GM19452 (cell line): ENCODE results near the gene ARCN1.

Source experiments
- ATAC-seq: cut with Tn5 transposase; IDR thresholded peaks from one replicate; pipeline ENCODE4 v1.9.1; 2021; ENCODE audit not compliant: unreplicated experiment

Gene ARCN1

DNA sequence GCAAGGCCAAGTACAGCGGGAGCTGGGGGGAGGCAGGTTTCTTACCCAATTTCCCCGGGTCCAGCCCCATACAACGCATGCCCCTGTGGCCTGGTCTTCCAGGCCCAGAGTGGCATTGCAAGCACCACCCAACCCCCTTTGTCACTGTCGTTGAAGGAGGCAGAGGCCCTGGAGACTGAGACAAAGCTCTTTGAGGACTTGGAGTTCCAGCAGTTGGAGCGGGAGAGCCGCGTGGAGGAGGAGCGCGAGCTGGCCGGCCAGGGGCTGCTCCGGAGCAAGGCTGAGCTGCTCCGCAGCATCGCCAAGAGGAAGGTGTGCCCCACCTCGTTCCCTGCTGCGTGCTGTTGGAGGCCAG lies 63.0 kb downstream of the ARCN1 start:
- no peak for ATAC-seq

DNA sequence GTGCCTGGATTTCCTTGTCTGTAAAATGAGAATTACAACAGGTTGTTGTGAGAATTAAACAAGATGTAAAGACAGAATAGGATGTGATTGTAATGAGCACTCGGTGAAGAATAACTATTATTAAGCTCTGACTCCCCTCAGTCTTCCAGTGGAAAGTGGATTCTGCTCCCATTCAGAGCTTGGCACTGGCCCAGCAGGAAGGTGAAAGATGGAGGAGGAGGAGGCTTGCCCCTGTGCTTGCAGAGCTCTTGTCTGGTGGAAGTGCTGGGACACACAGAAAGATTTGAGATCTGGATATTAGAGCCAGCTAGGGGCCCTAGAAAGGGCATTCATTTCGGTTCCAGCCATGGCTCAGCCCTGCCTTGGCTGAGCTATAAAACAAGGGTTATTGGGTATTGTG lies 63.4 kb downstream of the ARCN1 start:
- no peak for ATAC-seq

DNA sequence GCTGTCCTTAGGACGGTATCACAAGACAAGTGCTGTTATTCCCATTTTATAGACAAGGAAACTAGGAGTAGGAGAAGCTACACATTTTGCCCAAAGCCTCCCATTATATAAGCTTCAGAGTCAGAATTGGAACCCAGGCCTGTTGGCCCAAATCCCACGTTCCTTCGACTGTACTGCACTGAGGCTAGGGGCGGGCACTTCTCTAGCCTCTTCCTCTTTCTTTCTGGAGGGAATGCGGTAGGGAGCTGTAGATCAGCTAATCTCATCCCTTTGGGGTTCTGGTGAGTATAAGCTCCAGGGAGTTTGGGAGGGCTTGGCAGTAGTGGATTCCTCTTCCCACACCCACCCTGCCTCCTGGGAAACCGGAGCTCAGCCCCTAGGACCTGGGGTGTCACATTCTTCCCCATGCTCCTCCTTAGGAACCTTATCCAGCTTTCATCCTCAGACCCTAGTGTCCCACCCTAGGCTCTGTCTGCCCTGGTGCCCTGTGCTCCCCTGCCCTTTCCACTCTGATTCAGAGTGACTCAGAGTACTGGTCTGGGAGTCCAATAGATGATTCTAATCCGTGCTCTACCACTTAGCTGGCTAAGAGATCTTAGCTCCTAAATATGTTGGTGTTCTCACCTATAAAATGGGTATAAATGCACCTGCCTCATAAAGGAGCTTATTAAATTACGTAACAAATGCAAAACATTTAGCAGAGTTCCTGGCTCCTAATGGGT lies 64.5 kb downstream of the ARCN1 start:
- ATAC-seq, result no peak

DNA sequence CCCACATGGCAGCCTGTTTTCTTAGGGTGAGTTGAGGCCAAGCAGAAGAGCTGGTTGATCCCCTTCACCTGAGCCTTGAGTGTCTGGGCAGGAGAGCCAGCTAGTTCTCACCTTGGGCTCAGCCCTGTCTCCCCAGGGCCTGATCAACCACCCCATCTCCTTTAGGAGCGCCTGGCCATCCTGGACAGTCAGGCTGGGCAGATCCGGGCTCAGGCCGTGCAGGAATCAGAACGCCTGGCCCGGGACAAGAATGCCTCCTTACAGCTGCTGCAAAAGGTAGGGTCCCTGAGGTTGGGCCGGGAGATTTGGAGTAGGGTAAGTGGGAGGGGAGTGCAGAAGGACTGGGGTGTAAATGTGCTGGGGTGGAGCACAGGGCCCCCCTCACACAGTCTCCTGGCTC lies 66.5 kb downstream of the ARCN1 start:
- no peak for ATAC-seq

DNA sequence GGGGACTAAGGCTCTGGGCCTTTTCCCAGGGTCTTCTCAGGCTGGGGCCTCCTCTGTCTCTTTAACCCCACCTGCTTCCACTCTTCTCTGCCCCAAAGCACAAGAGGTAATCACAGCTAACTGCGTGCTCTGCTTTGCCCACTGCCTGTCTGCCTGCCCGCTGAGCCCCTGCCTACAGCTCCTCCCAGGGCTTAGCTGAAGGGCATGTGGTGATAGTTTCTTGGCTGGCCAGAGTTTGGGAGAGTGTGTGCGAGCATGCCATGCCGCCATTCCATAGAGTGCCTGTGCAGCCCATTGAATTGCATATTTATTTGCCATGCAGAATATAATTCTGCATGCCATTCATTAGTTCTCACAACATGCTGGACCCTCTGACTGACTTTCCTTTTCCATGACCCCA lies 67.7 kb downstream of the ARCN1 start:
- ATAC-seq, result no peak

DNA sequence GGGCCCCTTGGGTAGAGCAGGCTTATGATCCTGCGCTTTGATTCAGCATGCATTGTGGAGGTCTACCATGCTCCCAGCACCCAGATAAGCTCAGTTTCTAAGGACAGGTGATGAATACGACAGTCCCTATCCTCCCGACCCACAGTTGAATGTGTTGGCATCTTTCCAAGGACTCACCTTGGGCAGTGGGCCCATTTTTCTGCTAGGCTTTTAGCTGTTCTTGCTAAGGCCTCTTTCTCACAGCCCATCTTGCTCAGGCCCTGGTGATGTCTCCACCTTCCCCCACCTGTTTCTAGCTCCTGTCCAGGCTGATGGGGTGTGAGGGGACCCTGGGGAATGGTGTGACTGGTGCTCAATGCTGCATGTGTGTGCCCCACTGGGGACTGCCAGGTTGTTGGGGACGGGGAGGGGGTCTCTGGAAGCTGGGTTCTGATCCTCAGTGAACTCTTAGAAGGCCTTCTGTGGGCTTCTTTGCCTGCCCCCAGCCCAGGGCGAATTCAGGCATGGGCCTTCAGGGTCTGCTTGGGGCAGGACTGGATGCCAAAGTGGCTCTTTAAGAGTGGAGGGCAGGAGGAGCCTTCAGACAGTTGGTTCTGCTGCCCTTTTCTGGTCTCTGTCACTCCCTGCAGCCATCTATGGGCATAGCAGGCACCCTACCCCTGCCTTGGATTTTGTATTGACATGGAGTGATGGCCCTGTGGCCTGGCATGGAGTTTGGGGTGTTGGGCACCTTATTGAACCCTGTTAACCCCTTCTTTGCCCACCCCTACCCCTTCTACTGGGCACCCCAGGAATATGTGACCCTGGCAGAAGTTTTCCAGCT lies 68.3 kb downstream of the ARCN1 start:
- no peak for ATAC-seq

DNA sequence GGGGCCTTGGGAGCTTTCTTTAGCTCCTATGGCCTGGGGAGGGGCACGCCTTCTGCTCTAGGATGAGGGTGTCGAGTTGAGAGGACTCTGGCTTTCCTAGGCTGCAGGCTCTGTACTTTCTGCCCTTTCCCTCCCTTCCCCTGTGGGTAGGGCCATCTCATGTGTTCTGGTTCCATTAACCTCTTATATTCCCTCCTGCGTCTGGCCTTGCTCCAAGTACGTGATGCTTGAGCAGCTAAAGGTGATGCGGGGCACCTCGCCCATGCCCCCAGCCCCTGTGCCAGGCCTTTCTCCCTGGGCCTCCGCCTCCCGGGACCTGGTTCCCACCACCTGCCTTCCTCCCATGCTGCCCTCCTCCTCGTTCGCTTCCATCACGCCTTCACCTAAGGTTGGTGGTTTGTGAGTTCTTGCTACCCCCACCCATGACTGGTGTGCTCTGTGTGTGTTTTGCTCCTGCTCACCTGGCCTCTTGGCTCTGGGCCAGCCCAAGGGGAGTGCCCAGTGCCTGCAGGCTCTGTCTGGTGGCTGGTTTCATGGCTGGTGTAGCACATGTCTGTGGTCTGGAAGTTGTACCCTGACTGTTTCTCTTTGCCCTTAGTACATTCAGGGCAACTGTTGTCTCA lies 69.3 kb downstream of the ARCN1 start:
- ATAC-seq, result no peak

DNA sequence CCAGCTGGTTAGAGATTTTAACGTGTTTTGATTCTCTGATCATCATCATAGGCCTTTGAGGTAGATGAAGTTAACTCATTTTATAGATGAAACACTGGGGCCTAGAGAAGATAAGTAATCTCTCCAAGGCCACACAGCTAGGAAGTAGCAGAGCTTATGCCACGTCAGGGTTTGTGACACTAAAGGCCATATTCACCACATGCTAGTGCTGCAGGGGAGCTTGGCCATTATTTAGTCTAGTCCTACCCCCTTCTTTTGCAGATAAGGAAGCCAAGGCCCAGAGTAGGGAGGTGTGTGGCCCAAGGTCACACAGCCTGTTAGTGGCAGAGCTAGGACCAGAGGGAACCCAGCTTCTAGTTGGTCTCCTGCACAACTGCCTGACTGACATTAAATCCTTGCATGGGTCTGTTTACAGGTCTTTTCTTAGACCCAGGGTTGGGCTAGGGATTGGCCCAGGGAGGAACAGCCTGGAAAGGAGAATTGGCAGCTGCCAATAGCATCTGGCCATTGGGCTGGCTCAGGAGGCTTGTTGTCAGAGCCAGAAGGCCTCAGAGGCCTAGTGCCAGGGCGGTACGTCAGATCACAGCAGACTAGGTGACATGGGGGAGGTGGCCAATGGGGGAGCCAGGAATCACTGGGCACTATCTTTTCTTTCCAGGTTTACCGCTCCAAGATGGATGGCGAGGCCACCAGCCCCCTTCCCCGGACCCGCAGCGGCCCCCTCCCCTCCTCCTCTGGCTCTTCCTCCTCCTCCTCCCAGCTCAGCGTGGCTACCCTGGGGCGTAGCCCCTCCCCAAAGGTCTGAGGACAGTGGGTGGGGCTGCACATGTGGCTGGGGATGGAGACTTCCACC lies 71.2 kb downstream of the ARCN1 start:
- ATAC-seq, result no peak

DNA sequence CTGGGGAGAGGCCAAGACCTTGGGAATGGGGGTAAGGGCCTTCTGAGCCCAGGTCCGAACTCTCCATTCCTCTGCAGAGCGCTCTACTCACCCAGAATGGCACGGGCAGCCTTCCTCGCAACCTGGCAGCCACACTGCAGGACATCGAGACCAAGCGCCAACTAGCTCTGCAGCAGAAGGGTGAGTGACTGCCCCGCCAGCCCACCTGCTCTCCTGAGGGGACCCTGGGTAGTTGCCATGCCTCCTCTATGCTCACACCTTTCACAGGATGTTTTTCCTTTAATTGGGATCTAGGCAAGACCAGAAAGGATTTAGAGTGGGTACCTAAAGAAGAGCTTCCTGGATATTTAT lies 71.8 kb downstream of the ARCN1 start:
- no peak for ATAC-seq

DNA sequence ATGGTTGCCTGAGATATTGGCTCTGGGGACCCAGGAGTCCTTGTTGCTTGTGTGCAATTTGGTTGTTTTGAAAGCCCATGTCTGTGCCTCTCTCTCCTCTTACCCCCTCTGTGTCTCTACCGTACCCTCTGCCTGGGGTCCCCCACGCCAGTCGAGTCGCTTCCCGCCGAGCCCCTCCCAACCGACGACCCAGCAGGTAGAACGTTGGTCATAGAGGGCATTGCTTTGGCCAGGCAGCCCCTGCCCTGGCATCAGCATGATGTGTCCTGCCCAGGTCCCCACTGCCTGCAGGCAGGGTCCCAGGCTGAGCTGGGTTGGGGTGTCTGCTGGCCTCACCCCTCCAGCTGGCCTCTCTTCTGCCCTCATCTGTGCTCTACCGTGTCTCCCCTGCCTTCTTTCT lies 72.3 kb downstream of the ARCN1 start:
- no peak for ATAC-seq

DNA sequence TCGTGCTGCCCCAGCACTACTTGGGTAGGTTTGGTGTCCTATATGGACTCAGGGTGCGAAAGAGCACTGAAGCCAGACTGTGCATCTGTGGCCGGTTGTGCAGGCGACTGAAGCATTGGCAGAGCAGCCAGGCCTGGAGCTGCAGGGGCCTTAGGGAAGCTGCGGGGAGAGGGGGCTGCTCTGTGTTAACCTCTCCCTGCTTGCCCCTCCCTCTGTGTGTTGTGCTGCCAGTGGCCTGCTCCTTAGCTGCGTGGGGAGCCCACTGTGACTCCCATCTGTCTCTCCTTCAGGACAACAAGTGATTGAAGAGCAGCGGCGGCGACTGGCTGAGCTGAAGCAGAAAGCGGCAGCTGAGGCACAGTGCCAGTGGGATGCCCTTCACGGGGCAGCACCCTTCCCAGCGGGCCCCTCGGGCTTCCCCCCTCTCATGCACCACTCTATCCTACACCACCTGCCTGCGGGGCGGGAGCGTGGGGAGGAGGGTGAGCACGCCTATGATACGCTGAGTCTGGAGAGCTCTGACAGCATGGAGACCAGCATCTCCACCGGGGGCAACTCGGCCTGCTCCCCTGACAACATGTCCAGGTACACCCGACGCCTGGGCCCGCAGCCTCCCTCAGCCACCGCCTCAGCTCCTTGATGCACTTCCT lies 73.0 kb downstream of the ARCN1 start:
- no peak for ATAC-seq

DNA sequence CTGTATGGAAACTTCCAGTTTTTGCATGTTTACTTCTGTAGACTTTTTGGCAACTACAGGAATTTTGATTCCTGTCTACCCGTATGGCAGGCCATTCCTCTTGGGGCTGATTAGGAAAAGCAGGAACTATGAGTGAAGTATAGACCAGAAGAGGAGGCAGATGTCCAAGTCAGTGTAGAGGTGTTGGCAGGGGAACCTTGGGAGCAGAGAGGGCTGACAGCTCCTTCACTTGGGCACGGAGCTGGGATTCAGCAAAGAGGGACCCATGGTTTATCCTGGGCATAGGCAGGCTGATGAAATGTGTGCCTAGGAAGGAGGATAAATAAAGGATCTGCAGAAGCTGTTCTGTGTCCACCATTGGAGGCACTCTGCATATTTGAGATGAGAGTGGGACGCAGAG lies 74.2 kb downstream of the ARCN1 start:
- ATAC-seq, result no peak

DNA sequence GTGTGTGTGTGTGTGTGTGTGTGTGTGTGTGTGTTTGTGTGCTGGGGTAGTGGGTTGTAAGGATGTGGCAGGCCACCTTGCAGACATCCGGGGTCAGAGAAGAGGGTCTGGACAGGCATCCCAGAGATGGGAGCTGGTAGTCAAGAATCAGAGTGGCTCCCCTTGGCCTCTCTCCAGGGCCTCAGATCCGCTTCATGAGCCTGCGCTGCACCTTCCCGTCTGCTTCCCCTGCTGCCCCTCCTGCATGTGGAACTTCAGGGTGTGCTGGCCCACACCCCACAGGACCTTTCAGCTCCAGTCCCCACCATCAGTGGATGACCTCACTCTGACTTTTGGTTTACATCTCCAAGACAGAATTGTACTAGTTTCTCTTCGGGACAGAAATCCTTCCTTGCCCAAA lies 76.1 kb downstream of the ARCN1 start:
- no peak for ATAC-seq

DNA sequence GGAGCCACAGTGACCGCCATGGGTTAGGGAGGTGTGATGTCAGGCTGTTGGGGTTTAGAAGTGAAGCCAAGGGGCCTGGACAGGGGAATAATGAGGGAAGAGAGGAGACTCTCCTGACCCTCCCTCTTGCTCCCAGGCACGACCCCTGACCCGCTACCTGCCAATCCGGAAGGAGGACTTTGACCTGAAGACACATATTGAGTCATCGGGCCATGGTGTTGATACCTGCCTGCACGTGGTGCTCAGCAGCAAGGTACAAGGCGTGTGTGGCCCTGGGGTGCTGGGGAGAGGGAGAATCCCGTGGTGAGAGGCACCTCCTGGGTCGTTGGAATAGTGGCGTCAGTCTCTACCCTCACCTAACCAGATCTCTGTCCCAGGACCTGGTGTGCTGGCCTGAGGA lies 77.7 kb downstream of the ARCN1 start:
- ATAC-seq, result no peak

DNA sequence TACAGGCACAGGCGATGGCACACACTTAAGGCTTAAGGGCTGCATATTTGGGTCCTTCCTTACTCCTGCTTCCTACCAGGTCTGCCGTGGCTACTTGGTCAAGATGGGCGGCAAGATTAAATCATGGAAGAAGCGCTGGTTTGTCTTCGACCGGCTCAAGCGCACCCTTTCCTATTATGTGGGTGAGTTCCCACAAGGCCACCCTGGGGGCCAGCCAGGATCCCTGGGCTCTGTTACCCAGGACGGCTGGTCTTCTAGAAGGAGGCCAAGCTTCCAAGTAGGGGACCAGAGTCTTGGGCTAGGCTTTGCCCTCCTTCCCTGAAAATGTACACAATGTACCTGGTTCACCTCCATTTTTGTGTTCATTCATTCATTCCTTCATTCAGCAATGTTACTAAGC lies 78.2 kb downstream of the ARCN1 start:
- no peak for ATAC-seq

DNA sequence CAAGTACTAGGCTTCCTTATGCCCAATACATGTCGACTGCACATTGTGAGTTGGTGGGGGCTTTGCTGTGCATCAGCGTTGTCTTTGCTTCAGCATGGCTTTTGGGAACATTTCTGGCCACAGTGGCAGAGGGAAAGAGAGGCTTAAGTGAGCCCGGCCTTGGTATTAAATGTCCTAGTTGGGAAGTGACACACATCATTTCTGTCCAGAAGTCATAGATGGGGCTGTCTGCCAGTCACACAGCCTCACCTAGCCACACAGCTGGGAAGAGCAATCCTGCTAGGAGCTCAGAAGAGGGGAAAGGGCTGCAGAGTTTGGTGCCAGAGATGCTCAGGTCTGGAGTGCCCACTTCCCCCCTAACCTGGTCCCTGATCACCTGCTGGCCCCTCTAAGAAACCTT lies 79.6 kb downstream of the ARCN1 start:
- no peak for ATAC-seq
